NCI-H1417 (cell line): ENCODE data around the gene RHBDD1.

Experiments
- DNase-seq, 3 experiments: peaks; one replicate each; lab custom pipeline; 2025; lab: John Stamatoyannopoulos, UW

Gene RHBDD1

GRCh38 chr2:226835796-226836547, at the start of gene RHBDD1:
RHBDD1 (plus strand) TSS chr2:226836054; CDS start chr2:226864694, 28,640 bp downstream.
- peak; percentile 83 to 98 (median 97) for DNase-seq

- no peak for DNase-seq
These were observed 47.8 kb upstream of the RHBDD1 start for GRCh38 chr2:226788064-226788463.

GRCh38 chr2:226788881-226789490, 46.9 kb upstream of the RHBDD1 start:
- DNase-seq: no peak

GRCh38 chr2:226790011-226790410, 45.8 kb upstream of the RHBDD1 start:
- DNase-seq: no peak

- no peak for DNase-seq
These were observed 45.4 kb upstream of the RHBDD1 start for GRCh38 chr2:226790431-226790830.

- DNase-seq: peak in 2 of 3 experiments; percentile 92
These were observed 44.8 kb upstream of the RHBDD1 start for GRCh38 chr2:226791056-226791486.

GRCh38 chr2:226791487-226792081, 44.3 kb upstream of the RHBDD1 start:
- peak; percentile 63 to 95 (median 92) for DNase-seq

- DNase-seq: peak in 1 of 3 experiments; percentile 64
These were observed 43.5 kb upstream of the RHBDD1 start for GRCh38 chr2:226792155-226792881.

GRCh38 chr2:226793646-226794045, 42.2 kb upstream of the RHBDD1 start:
- no peak for DNase-seq

GRCh38 chr2:226794196-226794661, 41.6 kb upstream of the RHBDD1 start:
- no peak for DNase-seq

GRCh38 chr2:226794751-226795171, 41.1 kb upstream of the RHBDD1 start:
- DNase-seq: peak in 1 of 3 experiments; percentile 17

GRCh38 chr2:226795281-226796011, 40.4 kb upstream of the RHBDD1 start:
- DNase-seq: no peak

- no peak for DNase-seq
These were observed 39.6 kb upstream of the RHBDD1 start for GRCh38 chr2:226796012-226796839.

GRCh38 chr2:226796840-226797288, 39.0 kb upstream of the RHBDD1 start:
- no peak for DNase-seq

- no peak for DNase-seq
These were observed 38.4 kb upstream of the RHBDD1 start for GRCh38 chr2:226797289-226797988.

- no peak for DNase-seq
These were observed 37.8 kb upstream of the RHBDD1 start for GRCh38 chr2:226797989-226798421.

GRCh38 chr2:226798422-226799210, 37.2 kb upstream of the RHBDD1 start:
- peak in 2 of 3 experiments; percentile 56 to 78 for DNase-seq

- DNase-seq: peak in 2 of 3 experiments; percentile 83 to 85
These were observed 36.5 kb upstream of the RHBDD1 start, which contains the start of gene IRS1 for GRCh38 chr2:226799211-226799975. IRS1 (minus strand) TSS chr2:226799820; CDS start chr2:226798738, 1,082 bp downstream.
